Type B pancreatic cell (in vitro differentiated cells): ENCODE data around the gene ADAMTS16. TPM values are rescaled to one million over a fixed set of nuclear protein-coding genes. Genes with fewer than 3 reads are reported as not detected.

ENCODE experiments used
- DNase-seq: peaks from one replicate; pipeline ENCODE4 v3.0.0; 2021; ENCODE audit warnings: mixed read lengths; ENCODE audit not compliant: unreplicated experiment; ENCODE audit errors: extremely low spot score
- H3K27ac Mint-ChIP-seq: 2 replicates; pipeline ENCODE4 v1.8.0; 2021; ENCODE audit warnings: mild to moderate bottlenecking, mixed read lengths
- H3K27me3 Mint-ChIP-seq: 2 replicates; pipeline ENCODE4 v1.8.0; 2021; ENCODE audit warnings: mixed read lengths
- H3K36me3 Mint-ChIP-seq: 2 replicates; pipeline ENCODE4 v1.8.0; 2021; ENCODE audit warnings: mixed read lengths
- H3K4me1 Mint-ChIP-seq: one replicate; pipeline ENCODE4 v1.8.0; 2021; ENCODE audit warnings: mixed read lengths; ENCODE audit not compliant: unreplicated experiment
- H3K4me3 Mint-ChIP-seq: 2 replicates; pipeline ENCODE4 v1.8.0; 2021; ENCODE audit warnings: mild to moderate bottlenecking, mixed read lengths
- H3K9me3 Mint-ChIP-seq: 2 replicates; pipeline ENCODE4 v1.8.0; 2021; ENCODE audit warnings: mixed read lengths
- CTCF ChIP-seq: fragments of 200-600 bp; sonication (generic); conservative IDR thresholded peaks from 2 replicates; pipeline ENCODE4 v1.5.0; 2021; ENCODE audit warnings: antibody characterized with exemption, mild to moderate bottlenecking
- total RNA-seq: library from RNA; stranded (reverse); gene quantifications from 2 replicates; pipeline ENCODE4 v1.2.1, GENCODE V29; 2021; ENCODE audit warnings: low replicate concordance

The ADAMTS16 gene
- total RNA-seq, 1 donor from 2014 or later = 23.3 TPM

GRCh38 chr5:5367739-5368138, 227.6 kb downstream of the ADAMTS16 start:
- no peak for DNase-seq
- Mint-ChIP-seq H3K4me1 (peaks cover 23% of the 10 kb centered on the region), H3K36me3 (peaks cover 4% of the 10 kb centered on the region), H3K4me3 (no peak overlapping the region), H3K27ac (no peak overlapping the region), H3K9me3 (no peaks in the 10 kb centered on the region), H3K27me3 (no peaks in the 10 kb centered on the region)
- TF ChIP-seq CTCF = no peak

- no peaks in the 10 kb centered on the region for H3K27me3 Mint-ChIP-seq
- H3K36me3 Mint-ChIP-seq = no peaks in the 10 kb centered on the region
- H3K4me3 Mint-ChIP-seq = no peak overlapping the region
Observed at GRCh38 chr5:5369051-5369605, 229.0 kb downstream of the ADAMTS16 start.

More at GRCh38 chr5:5369051-5369605, 229.0 kb downstream of the ADAMTS16 start:
- peaks cover 23% of the 10 kb centered on the region for H3K4me1 Mint-ChIP-seq
- no peak overlapping the region for H3K27ac Mint-ChIP-seq
- H3K9me3 Mint-ChIP-seq = no peaks in the 10 kb centered on the region
- no peak for TF ChIP-seq CTCF
- no peak for DNase-seq
